Fibroblast of lung (primary cell): Measurements from ENCODE around the gene FOXB1.

Experiments
- CTCF ChIP-seq, 2 donors: IDR thresholded peaks in 1 of 2; conservative IDR thresholded peaks in 1 of 2; 1 replicate in 1 of 2; 2 replicates in 1 of 2; pipeline ENCODE4 v1.5.1; 2011 to 2012; ENCODE audit warnings: low read length in 2 of 2, control low read depth in 1 of 2, inconsistent platforms in 1 of 2, low read depth in 1 of 2, mild to moderate bottlenecking in 1 of 2
- EZH2 ChIP-seq: IDR thresholded peaks from 2 replicates; pipeline ENCODE4 v1.5.1; 2012; ENCODE audit warnings: low read length, control low read depth, mild to moderate bottlenecking; ENCODE audit errors: missing control alignments

- TF ChIP-seq CTCF (conservative IDR thresholded peaks at IDR 0.05 in 1 of 2, IDR thresholded peaks at IDR 0.05 in 1 of 2; ENCODE audit: low read depth in 1 of 2, low read length in 2 of 2) (no peak), EZH2 (no peak)
Measured at GRCh38 chr15:59972241-59972640, 31.9 kb upstream of the FOXB1 start.
